Measurements from ENCODE around the gene CACNB4.
"Not testable (repeated sequence)": the region's sequence is repeated elsewhere in the genome, so short reads cannot be mapped to it uniquely, and the experiment has no call there.

The CACNB4 gene

GRCh38 chr2:151808258-151809072, 290.4 kb downstream of the CACNB4 start:
- no peak for DNase-seq

- no peak for DNase-seq
These were observed 292.9 kb downstream of the CACNB4 start for GRCh38 chr2:151805961-151806360.

GRCh38 chr2:151805343-151805742, 293.5 kb downstream of the CACNB4 start:
- DNase-seq, result no peak

GRCh38 chr2:151803811-151804210, 295.0 kb downstream of the CACNB4 start:
- DNase-seq, result no peak

- no peak for DNase-seq
These were observed 296.5 kb downstream of the CACNB4 start for GRCh38 chr2:151802315-151802714.

GRCh38 chr2:151799886-151800292, 299.0 kb downstream of the CACNB4 start:
- DNase-seq, result no peak

- no peak for DNase-seq
These were observed 302.1 kb downstream of the CACNB4 start for GRCh38 chr2:151796774-151797173.

GRCh38 chr2:151795646-151796240, 303.1 kb downstream of the CACNB4 start:
- DNase-seq, result no peak

GRCh38 chr2:151794422-151794821, 304.4 kb downstream of the CACNB4 start:
- DNase-seq, result not testable (repeated sequence)

GRCh38 chr2:151793123-151793522, 305.7 kb downstream of the CACNB4 start:
- no peak for DNase-seq

- DNase-seq, result no peak
These were observed 306.3 kb downstream of the CACNB4 start for GRCh38 chr2:151792589-151792988.

- no peak for DNase-seq
These were observed 307.3 kb downstream of the CACNB4 start for GRCh38 chr2:151791545-151791944.

GRCh38 chr2:151790689-151791088, 308.2 kb downstream of the CACNB4 start:
- no peak for DNase-seq

- DNase-seq, result no peak
These were observed 309.6 kb downstream of the CACNB4 start for GRCh38 chr2:151789055-151789834.

- no peak for DNase-seq
These were observed 312.4 kb downstream of the CACNB4 start for GRCh38 chr2:151786483-151786882.

GRCh38 chr2:151786077-151786476, 312.8 kb downstream of the CACNB4 start:
- no peak for DNase-seq

- DNase-seq, result no peak
These were observed 315.7 kb downstream of the CACNB4 start for GRCh38 chr2:151783133-151783520.

All from NCI-H1092 treated with DMSO at 0.1 percent for 48 hours (cell line).